ENCODE measurements around the gene KRTAP4-11.
"Not testable (repeated sequence)": the region's sequence is repeated elsewhere in the genome, so short reads cannot be mapped to it uniquely, and the experiment has no call there.

Gene KRTAP4-11

GRCh38 chr17:41123991-41124371, 5.8 kb upstream of the KRTAP4-11 start, which contains the start of gene KRTAP4-12:
TSS of gene KRTAP4-12 (minus strand) at chr17:41124182. CDS start at chr17:41124122, 60 bp downstream.
- DNase-seq (ENCODE audit: low read depth, low spot score), result not testable (repeated sequence)

- not testable (repeated sequence) for DNase-seq (ENCODE audit: low read depth, low spot score)
Measured at GRCh38 chr17:41123292-41123990, 5.3 kb upstream of the KRTAP4-11 start.

- no peak for DNase-seq (ENCODE audit: low read depth, low spot score)
Measured at GRCh38 chr17:41121742-41122141, 3.6 kb upstream of the KRTAP4-11 start.

- DNase-seq (ENCODE audit: low read depth, low spot score), result not testable (repeated sequence)
Measured at GRCh38 chr17:41119696-41120690, 1.8 kb upstream of the KRTAP4-11 start.

GRCh38 chr17:41118721-41119120, 548 bp upstream of the KRTAP4-11 start:
- no peak for DNase-seq (ENCODE audit: low read depth, low spot score)

GRCh38 chr17:41116297-41116696, 1.9 kb downstream of the KRTAP4-11 start:
- no peak for DNase-seq (ENCODE audit: low read depth, low spot score)

- DNase-seq (ENCODE audit: low read depth, low spot score), result no peak
Measured at GRCh38 chr17:41111151-41111885, 6.9 kb downstream of the KRTAP4-11 start.

- DNase-seq (ENCODE audit: low read depth, low spot score), result not testable (repeated sequence)
Measured at GRCh38 chr17:41108728-41109386, 9.3 kb downstream of the KRTAP4-11 start.

- no peak for DNase-seq (ENCODE audit: low read depth, low spot score)
Measured at GRCh38 chr17:41107941-41108450, 10.2 kb downstream of the KRTAP4-11 start.

GRCh38 chr17:41105347-41105746, 12.8 kb downstream of the KRTAP4-11 start, which contains the start of gene KRTAP4-9:
TSS of gene KRTAP4-9 (plus strand) at chr17:41105389. CDS start at chr17:41105389, 0 bp downstream.
- DNase-seq (ENCODE audit: low read depth, low spot score), result not testable (repeated sequence)

- DNase-seq (ENCODE audit: low read depth, low spot score), result not testable (repeated sequence)
Measured at GRCh38 chr17:41104386-41105038, 13.7 kb downstream of the KRTAP4-11 start.

- no peak for DNase-seq (ENCODE audit: low read depth, low spot score)
Measured at GRCh38 chr17:41103896-41104295, 14.3 kb downstream of the KRTAP4-11 start.

GRCh38 chr17:41101586-41102259, 16.4 kb downstream of the KRTAP4-11 start, which contains the start of gene KRTAP4-16:
TSS of gene KRTAP4-16 (minus strand) at chr17:41102209. CDS start at chr17:41102209, 0 bp downstream.
- DNase-seq (ENCODE audit: low read depth, low spot score), result no peak

GRCh38 chr17:41099682-41100480, 18.3 kb downstream of the KRTAP4-11 start:
- DNase-seq (ENCODE audit: low read depth, low spot score), result not testable (repeated sequence)

GRCh38 chr17:41098481-41098880, 19.7 kb downstream of the KRTAP4-11 start:
- no peak for DNase-seq (ENCODE audit: low read depth, low spot score)

- DNase-seq (ENCODE audit: low read depth, low spot score), result no peak
Measured at GRCh38 chr17:41098042-41098441, 20.1 kb downstream of the KRTAP4-11 start, which contains the start of gene KRTAP4-8. TSS of gene KRTAP4-8 (minus strand) at chr17:41098142. CDS start at chr17:41098084, 58 bp downstream.

- DNase-seq (ENCODE audit: low read depth, low spot score), result no peak
Measured at GRCh38 chr17:41096055-41096454, 22.1 kb downstream of the KRTAP4-11 start.

- not testable (repeated sequence) for DNase-seq (ENCODE audit: low read depth, low spot score)
Measured at GRCh38 chr17:41088760-41089352, 29.3 kb downstream of the KRTAP4-11 start.
